Type B pancreatic cell (in vitro differentiated cells): Measurements from ENCODE around the gene LRR1. TPM values are rescaled to one million over a fixed set of nuclear protein-coding genes. Genes with fewer than 3 reads are reported as not detected.

ENCODE experiments used
- DNase-seq: peaks from one replicate; pipeline ENCODE4 v3.0.0; 2021; ENCODE audit warnings: mixed read lengths; ENCODE audit not compliant: unreplicated experiment; ENCODE audit errors: extremely low spot score
- H3K27ac Mint-ChIP-seq: 2 replicates; pipeline ENCODE4 v1.8.0; 2021; ENCODE audit warnings: mild to moderate bottlenecking, mixed read lengths
- H3K27me3 Mint-ChIP-seq: 2 replicates; pipeline ENCODE4 v1.8.0; 2021; ENCODE audit warnings: mixed read lengths
- H3K36me3 Mint-ChIP-seq: 2 replicates; pipeline ENCODE4 v1.8.0; 2021; ENCODE audit warnings: mixed read lengths
- H3K4me1 Mint-ChIP-seq: one replicate; pipeline ENCODE4 v1.8.0; 2021; ENCODE audit warnings: mixed read lengths; ENCODE audit not compliant: unreplicated experiment
- H3K4me3 Mint-ChIP-seq: 2 replicates; pipeline ENCODE4 v1.8.0; 2021; ENCODE audit warnings: mild to moderate bottlenecking, mixed read lengths
- H3K9me3 Mint-ChIP-seq: 2 replicates; pipeline ENCODE4 v1.8.0; 2021; ENCODE audit warnings: mixed read lengths
- CTCF ChIP-seq: fragments of 200-600 bp; sonication (generic); conservative IDR thresholded peaks from 2 replicates; pipeline ENCODE4 v1.5.0; 2021; ENCODE audit warnings: antibody characterized with exemption, mild to moderate bottlenecking
- total RNA-seq: library from RNA; stranded (reverse); gene quantifications from 2 replicates; pipeline ENCODE4 v1.2.1, GENCODE V29; 2021; ENCODE audit warnings: low replicate concordance

LRR1 gene
- total RNA-seq, 1 donor from 2014 or later, result 20.1 TPM

- no peaks in the 10 kb centered on the region for H3K9me3 Mint-ChIP-seq
- H3K27ac Mint-ChIP-seq, result peak overlapping the region; percentile 100
- H3K36me3 Mint-ChIP-seq, result peaks cover 19% of the 10 kb centered on the region
- no peak for TF ChIP-seq CTCF
- H3K4me1 Mint-ChIP-seq, result peaks cover 31% of the 10 kb centered on the region
- no peak for DNase-seq
- no peaks in the 10 kb centered on the region for H3K27me3 Mint-ChIP-seq
- peak overlapping the region; percentile 99 for H3K4me3 Mint-ChIP-seq
These were observed 21.0 kb downstream of the LRR1 start for GRCh38 chr14:49619730-49620129.

- H3K36me3 Mint-ChIP-seq, result peaks cover 19% of the 10 kb centered on the region
- no peaks in the 10 kb centered on the region for H3K27me3 Mint-ChIP-seq
- peak within 1 kb of the TSS; percentile 99 for H3K4me3 Mint-ChIP-seq
- peak; percentile 98 for DNase-seq
- H3K4me1 Mint-ChIP-seq, result peaks cover 31% of the 10 kb centered on the region
- peak; percentile 55 for TF ChIP-seq CTCF
- peak within 1 kb of the TSS; percentile 100 for H3K27ac Mint-ChIP-seq
- no peaks in the 10 kb centered on the region for H3K9me3 Mint-ChIP-seq
These were observed 21.7 kb downstream of the LRR1 start, which contains the start of the genes MGAT2 and RPL36AL for GRCh38 chr14:49620182-49621113. TSS of gene MGAT2 (plus strand) at chr14:49620799. CDS start at chr14:49621269, 470 bp downstream. TSS of gene RPL36AL (minus strand) at chr14:49620626. CDS start at chr14:49619104, 1,522 bp downstream.

DNA sequence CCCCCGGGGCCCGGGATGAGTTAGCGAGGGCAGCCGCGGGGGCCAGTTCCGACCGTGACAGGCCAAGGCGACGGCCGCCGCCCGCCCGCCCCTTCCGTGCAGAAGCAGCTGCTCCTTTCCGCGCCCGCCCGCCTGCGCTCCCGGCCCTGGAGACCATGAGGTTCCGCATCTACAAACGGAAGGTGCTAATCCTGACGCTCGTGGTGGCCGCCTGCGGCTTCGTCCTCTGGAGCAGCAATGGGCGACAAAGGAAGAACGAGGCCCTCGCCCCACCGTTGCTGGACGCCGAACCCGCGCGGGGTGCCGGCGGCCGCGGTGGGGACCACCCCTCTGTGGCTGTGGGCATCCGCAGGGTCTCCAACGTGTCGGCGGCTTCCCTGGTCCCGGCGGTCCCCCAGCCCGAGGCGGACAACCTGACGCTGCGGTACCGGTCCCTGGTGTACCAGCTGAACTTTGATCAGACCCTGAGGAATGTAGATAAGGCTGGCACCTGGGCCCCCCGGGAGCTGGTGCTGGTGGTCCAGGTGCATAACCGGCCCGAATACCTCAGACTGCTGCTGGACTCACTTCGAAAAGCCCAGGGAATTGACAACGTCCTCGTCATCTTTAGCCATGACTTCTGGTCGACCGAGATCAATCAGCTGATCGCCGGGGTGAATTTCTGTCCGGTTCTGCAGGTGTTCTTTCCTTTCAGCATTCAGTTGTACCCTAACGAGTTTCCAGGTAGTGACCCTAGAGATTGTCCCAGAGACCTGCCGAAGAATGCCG, 22.6 kb downstream of the LRR1 start:
- Mint-ChIP-seq H3K27ac (peak overlapping the region; percentile 100), H3K27me3 (no peaks in the 10 kb centered on the region)
- DNase-seq, result peak; percentile 74

DNA sequence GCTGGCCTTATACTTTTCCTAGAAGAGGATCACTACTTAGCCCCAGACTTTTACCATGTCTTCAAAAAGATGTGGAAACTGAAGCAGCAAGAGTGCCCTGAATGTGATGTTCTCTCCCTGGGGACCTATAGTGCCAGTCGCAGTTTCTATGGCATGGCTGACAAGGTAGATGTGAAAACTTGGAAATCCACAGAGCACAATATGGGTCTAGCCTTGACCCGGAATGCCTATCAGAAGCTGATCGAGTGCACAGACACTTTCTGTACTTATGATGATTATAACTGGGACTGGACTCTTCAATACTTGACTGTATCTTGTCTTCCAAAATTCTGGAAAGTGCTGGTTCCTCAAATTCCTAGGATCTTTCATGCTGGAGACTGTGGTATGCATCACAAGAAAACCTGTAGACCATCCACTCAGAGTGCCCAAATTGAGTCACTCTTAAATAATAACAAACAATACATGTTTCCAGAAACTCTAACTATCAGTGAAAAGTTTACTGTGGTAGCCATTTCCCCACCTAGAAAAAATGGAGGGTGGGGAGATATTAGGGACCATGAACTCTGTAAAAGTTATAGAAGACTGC, 23.4 kb downstream of the LRR1 start:
- H3K9me3 Mint-ChIP-seq, result no peaks in the 10 kb centered on the region
- peaks cover 31% of the 10 kb centered on the region for H3K4me1 Mint-ChIP-seq
- DNase-seq, result no peak

More for the DNA sequence above, 22.6 kb downstream of the LRR1 start:
- peaks cover 19% of the 10 kb centered on the region for H3K36me3 Mint-ChIP-seq
- no peaks in the 10 kb centered on the region for H3K9me3 Mint-ChIP-seq
- TF ChIP-seq CTCF, result no peak
- H3K4me1 Mint-ChIP-seq, result peaks cover 31% of the 10 kb centered on the region
- H3K4me3 Mint-ChIP-seq, result peak overlapping the region; percentile 99

More for the DNA sequence above, 23.4 kb downstream of the LRR1 start:
- Mint-ChIP-seq H3K27ac (peak overlapping the region; percentile 76), H3K36me3 (peaks cover 21% of the 10 kb centered on the region), H3K4me3 (peak overlapping the region; percentile 99), H3K27me3 (no peaks in the 10 kb centered on the region)
- TF ChIP-seq CTCF, result no peak
